SK-N-SH (cell line): ENCODE results near the gene SYNGR1.

Experiments used
- RAD21 ChIP-seq: IDR thresholded peaks from 2 replicates; pipeline ENCODE4 v1.6.1; 2012; ENCODE audit warnings: mild to moderate bottlenecking, low read length
- TF ChIP-seq, protein P1 (sequence below): fragments of 200-600 bp; sonication (generic); IDR thresholded peaks from 2 replicates; pipeline ENCODE4 v1.6.1; 2017; ENCODE audit warnings: antibody characterized with exemption, mild to moderate bottlenecking, moderate library complexity

GRCh38 chr22:39344046-39344390 is 5.8 kb upstream of the SYNGR1 start:
- TF ChIP-seq, protein P1, sequence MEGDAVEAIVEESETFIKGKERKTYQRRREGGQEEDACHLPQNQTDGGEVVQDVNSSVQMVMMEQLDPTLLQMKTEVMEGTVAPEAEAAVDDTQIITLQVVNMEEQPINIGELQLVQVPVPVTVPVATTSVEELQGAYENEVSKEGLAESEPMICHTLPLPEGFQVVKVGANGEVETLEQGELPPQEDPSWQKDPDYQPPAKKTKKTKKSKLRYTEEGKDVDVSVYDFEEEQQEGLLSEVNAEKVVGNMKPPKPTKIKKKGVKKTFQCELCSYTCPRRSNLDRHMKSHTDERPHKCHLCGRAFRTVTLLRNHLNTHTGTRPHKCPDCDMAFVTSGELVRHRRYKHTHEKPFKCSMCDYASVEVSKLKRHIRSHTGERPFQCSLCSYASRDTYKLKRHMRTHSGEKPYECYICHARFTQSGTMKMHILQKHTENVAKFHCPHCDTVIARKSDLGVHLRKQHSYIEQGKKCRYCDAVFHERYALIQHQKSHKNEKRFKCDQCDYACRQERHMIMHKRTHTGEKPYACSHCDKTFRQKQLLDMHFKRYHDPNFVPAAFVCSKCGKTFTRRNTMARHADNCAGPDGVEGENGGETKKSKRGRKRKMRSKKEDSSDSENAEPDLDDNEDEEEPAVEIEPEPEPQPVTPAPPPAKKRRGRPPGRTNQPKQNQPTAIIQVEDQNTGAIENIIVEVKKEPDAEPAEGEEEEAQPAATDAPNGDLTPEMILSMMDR: no peak
- no peak for TF ChIP-seq RAD21
